NCI-H2196 treated with DMSO at 0.1 percent for 48 hours (cell line): ENCODE measurements around the gene ISG20.

Experiments used
- DNase-seq: peaks from one replicate; lab custom pipeline; 2025; ENCODE audit not compliant: unreplicated experiment; lab: John Stamatoyannopoulos, UW

Gene ISG20

DNA sequence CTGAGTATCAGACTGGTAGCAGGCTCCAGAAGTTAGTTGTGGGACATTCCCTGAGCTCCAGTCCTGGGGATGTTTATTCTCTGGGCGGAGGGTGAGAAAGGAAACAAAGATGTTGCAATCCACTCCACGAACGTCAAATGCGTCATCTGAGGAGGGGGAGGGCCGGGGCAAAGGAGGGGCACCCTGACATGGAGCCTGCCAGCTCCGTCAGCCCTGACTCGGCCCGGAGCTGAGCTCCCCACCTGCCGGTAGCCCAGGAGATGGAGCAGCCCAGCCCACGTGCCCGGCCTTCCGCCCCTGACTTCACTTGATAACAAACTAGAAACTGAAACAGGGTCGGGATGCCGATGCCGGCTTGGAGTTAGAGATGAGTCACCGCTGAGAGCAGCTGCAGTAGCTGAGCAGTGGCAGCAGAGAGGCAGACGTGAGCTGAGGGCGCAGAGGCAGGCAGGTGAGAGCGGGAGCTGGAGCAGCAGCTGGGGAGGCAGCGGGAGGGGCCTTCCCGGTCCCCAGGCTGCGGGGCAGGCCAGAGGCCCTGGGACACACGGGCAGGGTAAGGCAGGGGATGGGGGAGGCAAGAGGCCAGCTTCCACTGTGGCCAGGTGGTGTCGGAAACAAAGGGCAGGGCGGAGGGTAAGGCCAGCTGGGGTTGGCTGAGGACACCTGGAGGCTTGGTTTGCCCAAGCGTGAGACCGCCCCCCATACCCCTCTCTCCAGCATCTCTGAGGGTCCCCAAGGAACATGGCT is at the start of gene ISG20:
TSS of gene ISG20 (plus strand) at position 391 of the 747 bp plus-strand sequence. CDS start at position 742, 351 bp downstream.
- DNase-seq = peak; percentile 80

DNA sequence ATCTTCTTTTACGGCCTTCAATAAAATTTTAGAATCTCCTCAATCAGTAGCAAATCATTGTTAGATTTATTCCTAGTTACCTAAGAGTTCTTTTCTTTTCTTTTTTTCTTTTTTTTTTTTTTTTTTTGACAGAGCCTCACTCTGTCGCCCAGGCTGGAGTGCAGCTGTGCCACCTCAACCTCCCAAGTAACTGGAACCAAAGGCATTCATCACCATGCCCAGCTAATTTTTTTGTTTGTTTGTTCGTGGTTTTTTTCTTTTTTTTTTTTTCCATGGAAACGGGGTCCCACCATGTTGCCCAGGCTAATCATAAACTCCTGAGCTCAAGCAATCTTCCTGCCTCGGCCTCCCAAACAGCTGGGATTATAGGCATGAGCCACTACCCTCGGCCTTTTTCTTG is 48.1 kb upstream of the ISG20 start:
- DNase-seq = no peak

DNA sequence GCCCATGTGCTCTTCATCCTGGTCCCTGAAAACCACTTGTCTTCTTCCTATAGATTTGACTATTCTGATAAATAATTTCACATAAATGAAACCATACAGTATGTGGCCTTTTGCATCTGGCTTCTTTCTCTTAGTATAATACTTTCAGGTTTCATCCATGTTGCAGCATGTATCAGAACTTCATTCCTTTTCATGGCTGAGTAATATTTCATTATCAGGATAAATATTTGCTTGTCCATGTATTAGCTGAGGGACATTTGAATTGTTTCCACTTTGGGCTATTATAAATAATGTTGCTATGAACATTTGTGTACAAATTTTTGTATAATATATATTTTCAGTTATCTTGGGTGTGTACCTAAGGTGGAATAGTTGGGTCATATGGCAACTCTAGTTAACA is 47.4 kb upstream of the ISG20 start:
- DNase-seq = no peak

DNA sequence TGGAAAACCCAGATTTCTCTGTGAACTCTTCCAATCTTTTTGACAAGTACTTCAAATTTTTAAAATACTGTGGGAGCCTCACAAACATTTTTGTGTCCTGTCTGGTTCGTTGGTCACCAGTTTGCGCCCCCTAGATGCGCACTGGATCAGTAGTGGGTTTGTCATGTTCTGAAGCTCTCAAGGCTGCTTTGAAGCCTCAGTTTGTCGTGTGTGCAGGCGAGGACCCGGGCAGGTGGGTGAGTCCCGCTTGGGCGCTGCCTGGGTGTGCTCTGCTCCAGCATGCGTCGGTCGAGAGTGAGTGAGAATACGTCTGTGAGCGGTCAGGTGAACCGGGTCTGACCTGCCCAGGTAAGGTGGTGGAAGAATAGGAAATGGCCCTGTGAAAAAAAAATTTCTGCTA is 34.9 kb upstream of the ISG20 start:
- DNase-seq = no peak

DNA sequence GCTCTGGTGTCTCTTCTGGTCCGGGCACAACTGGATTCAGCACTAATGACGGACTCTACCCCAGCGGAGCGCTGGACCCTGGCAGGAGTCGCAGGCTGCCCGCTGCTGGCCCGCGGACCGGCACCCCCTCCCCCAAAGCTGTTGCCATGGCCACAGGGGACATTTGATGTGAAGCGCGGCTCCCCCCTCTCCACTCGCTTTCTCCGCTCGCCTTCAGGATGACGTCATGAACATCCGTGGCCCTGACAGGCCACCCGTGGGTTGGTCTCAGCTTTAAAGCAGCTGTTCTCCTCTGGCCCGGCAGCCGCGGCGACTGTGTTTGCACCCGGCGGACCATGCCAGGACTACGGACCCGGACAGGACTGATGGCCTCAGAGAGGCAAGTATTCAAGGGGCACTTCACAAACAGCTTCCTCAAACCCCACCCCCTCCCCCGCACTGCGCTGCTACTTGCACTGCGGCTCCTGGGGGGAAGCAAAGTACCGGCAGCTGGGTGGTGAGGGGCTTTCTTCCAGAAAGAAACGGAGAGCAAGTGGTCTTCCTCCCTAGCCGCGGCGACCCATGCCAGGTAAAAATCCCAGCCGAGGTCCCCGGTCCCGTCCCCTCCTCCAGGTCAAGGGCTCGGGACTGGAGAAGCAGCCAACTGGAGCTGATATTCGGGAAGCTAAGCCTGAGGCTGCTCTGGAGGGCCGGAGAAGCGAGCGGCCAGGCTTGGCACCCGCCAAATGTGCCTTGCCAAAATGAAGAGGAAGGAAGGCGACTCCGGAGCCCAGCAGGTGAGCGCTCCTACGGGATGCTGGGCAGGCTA is 34.2 kb upstream of the ISG20 start:
- DNase-seq = peak; percentile 26

DNA sequence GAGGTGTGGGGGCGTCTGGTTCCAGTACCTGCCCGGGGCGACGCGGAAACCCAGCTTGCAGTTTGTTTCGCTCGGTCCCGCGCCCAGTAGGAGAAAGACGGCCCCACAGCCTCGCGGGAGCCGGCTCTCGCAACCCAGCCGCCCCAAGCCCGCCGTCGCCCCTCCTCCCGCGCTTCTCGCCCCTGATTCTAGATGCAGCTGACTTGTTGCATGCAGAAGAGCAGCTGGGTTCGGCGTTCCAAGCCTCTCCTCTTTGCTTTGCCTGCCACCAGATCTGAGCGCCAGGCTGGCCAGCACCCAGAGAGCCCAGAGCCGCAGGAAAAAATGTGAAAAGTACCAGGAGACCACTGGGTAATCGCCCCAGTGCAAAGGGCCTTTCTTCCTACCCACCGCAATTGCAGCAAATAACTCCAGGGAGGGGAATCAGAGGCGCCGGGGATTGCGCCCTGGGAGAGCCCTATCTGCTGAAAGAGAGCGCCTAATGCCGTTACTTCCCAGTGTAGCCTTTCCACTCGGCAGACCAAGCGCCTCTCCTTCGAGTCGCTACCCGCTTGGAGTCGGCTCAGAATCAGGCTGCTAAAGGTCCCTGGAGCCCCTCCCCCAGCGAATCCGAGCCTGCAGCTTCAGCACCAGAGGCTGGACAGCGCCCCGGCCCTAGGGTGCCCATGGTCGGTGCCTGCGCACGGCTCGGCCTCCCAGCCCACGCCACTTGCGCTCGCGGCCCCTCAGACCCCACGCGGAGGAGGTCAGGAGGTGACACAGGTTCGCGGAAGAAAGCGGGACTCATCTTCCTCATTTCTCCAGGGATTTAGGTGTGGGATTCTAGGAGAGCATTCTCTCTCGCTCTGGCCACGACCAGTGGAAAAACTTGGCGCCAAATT is 33.4 kb upstream of the ISG20 start:
- DNase-seq = no peak

DNA sequence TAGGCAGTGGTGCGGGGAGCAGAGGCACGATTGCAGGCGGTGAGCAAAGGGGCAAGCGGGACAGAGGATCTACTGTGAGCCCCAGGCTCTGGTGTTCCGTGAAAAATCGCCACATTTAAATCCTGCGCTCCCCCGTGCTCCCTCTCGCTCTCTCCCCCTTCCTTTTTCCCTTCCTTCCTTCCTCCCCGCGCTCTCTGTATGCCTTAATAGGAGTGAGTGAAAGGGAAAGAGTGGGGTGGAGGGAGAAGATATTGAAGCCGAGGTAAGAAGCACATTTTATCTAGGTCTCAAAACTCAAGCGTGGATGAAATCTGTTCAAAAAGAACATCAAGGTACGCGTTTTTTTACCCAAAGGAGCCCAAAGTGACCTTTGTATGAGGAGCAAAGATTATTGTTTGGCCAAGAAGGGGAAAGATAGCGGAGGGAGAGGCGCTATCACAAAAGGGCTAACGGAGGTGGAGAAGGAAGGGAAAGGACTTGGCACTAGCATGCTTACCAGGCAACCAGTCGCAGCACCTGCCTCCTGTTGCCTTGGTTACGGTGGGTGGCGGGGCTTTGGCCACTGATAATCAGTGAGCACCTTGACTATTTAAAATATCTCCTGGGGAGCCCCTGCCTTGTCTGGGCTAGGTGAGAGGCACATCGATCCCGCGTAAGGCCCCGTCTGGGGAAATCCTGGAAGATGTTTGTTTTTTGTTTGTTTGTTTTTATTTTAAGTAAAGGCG is 32.6 kb upstream of the ISG20 start:
- DNase-seq = no peak

DNA sequence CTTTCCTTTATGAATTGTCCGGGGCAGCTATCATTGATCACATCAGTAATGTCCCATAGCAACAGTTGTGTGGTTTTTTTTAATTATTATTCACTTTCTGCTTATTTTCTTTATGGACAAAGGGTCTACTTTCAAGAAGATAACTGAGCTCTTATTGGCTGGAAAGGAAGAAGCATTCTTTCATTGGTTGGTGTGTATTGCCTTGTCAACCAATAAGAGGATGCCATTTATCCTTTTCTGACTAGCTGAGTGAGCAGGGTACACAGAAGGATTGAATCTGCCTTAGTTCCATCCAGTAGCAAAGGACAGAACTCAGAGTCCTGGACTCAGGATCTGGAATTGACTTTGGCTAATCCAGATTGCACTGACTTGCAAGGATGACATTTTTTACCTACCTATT is 30.9 kb upstream of the ISG20 start:
- DNase-seq = no peak

DNA sequence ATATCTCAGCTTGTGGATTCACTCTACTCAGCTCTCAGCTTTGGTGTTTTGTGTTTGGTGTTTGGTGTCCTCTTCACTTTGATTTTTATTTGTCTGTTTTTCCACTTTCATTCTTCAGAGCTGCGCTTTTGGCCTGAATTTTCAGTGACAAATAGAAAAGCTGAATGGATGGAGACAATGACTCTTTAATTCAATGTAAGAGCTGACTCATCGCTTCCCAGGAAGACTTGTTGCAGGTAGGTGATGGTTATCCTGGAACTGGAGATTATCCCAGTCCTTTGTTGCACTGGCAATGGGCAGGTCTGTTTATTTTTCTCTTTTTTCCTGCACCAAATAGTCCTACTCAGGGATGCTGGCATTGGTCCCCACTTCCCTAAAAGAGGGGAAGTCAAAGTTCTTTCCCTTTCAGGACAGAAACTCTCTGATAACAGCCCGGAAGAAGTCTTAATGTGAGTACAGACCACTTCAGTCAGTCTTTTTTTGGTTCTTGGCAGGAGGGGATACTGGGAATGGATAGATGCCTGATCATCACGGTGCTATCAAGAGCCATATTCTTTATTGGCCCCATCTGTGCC is 30.1 kb upstream of the ISG20 start:
- no peak for DNase-seq

DNA sequence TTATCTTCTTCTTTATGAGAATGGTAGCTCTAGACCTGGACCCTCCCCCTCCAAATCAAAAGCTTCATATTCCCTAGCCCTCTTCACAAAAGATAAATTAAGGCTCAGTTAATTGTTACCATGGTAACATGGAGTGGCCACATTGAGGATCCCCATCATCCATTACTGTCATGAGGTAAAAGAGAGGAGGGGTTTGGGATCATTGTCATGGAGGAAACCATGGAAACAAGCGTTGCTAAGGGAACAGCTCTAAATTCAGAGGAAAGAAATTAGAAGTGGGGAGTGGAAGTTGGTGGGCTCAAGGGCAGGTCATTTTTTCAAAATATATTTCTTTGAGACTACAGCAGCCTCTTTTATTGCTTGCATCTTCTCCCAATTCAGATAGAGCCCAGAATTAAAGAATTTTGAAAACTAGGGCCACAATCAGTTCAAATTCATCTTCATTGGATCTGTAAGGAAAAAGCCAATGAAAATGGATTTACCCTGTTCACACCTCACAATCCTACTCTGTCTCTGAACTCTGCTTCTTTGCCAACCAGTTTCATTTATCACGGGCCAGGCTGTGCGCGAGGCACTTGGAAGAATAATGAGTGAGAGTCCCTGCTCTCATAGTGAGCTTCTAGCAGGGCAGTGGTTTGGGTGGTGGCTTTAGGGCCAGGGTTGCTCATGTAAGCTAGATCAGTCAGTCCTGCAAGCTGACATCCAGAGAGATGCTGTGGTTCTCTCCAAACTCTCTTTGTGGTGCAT is 29.3 kb upstream of the ISG20 start:
- no peak for DNase-seq

DNA sequence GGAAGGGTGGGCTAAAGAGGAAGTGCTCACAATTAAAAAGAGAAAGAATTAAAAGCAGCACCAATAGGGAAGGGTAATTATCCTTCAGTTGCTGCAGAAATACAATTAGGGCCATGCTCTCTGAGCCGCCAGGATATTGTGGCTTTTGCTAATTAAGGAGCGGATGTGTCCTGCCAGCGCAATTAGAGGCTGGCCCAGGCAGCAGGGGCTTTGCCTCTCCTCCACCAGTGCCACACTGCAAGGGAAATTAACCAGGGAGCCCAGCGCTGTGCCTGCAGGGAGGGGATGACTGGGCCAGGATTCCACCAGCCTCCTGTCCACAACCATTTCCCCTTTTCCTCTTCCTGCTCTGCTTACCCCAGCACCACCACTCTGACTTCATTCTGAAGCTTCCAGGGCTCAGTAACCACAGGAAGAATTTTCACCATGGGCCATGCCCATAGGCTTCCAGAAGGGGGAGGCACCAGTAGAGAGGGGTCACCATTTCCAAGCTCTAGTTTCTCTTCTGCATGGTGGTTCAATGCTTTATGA is 28.1 kb upstream of the ISG20 start:
- no peak for DNase-seq

DNA sequence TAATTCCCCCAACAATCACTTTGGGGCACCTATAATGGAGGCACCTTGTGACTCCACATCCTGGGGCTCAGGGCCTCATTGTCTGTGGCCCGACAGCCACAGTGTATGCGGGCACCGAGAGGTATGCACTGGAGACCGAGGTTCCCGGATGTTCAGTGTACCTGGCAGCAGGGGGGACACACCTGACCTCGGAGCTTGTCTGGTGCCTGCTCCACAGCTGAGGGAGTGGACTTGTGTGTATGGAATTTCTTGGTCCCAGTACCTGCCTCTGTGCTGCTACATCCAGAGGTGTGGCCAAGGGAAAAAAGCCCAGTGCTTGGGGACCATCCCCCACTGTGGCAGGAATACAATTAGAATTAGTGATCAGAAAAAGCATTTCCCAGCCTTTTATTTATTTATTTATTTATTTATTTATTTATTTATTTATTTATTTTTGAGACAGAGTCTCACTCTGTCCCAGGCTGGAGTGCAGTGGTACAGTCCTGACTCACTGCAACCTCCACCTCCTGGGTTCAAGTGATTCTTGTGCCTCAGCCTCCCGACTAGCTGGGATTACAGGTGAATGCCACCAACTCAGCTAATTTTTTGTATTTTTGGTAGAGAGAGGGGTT is 26.5 kb upstream of the ISG20 start:
- no peak for DNase-seq

DNA sequence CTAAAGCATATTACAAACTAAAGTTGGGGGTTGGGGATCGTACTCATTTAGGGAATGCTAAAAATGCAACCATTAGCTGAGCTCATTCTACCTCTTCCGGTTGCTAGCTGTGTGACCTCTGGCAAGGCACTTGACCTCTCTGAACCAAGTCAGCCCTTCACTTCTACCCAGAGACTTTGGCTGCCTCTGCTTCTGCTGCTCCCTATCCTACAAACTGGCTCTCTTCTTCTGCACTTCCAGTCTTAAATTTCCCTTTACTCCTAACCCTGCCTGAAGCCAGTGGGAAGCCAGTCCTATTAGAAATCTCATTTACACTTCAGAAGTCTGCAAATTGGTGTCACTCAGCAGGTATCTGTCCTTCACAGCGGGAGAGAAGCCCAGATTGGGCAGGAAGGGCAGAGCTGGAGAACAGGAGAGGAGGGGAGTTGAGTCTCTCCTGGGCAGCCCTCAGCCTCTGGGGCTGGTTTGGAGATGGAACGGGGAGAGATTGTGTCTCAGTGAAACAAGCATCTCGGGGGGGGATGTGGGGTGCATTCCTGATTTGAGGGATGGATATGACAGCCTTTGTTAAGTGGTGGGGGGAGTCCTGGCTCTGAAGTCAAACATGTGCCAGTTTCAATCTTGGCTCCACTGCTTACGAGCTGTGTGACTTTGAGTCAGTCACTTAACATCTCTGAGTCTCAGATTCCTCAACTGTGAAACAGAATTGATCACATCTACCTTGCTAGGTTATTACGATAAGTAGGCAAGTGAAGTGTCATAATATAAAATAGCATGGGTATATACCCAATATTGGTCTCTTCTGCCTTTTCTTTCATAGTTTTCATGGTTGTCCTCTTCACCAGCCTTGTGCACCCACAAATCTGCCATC is 25.5 kb upstream of the ISG20 start:
- no peak for DNase-seq

DNA sequence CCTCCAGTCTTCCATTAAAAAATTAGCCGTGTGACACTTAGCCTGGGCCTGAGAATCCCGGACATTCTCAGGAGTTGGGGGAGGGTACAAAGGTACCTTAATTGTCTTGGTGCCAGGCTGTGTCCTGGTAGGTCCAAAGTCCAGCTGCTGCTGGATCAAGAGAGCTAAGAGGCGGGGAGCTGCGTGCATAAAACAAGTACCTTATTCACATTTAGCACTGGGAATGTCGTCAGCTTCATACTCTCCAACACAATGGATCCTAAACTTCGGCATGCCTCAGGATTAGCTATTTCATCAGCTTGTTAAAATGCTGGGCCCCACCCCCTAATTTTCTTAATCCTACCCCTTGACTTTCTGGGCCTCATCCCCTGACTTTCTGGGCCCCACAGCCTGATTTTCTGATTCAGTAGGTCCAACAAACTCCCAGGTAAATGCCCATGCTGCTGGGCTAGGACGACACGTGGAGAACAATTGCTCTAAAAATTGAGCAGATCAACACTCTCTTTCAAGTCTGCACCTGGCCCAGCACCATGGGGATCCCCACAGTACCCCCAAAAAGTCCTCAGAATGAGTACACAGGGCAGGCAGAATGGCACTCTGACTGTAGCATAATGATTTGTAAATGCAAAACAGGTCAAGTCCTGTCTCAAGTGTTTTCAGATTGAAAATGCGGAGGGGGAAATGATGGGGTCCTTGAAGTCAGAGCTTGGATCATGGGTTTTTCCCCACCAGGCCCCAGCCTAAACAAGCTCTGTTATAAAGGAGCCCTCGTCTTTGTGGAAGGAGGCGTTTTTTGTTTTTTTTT is 23.3 kb upstream of the ISG20 start:
- no peak for DNase-seq

DNA sequence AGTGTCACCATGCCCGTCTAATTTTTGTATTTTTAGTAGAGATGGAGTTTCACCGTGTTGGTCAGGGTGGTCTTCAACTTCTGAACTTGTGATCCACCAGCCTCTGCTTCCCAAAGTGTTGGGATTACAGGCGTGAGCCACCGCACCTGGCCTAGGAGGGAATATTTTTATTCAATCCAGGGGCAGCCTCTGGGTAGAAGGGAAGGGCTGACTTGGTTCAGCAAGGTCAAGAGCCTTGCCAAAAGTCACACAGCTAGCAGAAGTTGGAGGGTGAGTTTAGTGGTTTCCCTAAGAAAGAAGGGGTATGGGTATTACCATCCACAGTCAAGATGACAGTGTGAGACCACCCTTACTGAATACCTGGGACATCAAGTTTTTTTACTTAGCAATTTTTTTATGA is 22.6 kb upstream of the ISG20 start:
- no peak for DNase-seq

DNA sequence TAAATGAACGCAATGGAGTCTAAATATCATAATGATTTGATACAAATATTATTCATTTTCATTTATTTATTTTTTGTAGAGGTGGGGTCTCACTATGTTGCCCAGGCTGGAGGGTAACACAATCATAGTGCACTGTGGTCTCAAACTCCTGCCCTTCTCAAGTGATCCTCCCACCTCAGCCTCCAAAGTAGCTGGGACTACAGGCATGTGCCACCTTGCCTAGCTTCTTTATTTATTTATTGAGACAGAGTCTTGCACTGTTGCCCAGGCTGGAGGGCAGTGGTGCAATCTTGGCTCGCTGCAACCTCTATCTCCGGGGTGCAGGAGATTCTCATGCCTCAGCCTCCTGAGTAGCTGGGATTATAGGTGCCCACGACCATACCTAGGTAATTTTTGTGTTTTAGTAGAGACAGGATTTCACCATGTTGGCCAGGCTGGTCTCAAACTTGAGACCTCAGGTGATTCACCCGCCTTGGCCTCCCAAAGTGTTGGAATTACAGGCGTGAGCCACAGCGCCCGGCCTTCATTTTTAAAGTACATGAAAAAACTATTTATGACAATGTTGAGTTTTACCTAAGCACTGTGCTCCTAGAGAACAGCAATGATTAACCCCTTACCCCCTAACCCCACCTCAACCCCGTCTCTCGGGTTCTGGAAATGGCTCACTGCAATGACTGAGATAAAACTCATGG is 21.6 kb upstream of the ISG20 start:
- no peak for DNase-seq

DNA sequence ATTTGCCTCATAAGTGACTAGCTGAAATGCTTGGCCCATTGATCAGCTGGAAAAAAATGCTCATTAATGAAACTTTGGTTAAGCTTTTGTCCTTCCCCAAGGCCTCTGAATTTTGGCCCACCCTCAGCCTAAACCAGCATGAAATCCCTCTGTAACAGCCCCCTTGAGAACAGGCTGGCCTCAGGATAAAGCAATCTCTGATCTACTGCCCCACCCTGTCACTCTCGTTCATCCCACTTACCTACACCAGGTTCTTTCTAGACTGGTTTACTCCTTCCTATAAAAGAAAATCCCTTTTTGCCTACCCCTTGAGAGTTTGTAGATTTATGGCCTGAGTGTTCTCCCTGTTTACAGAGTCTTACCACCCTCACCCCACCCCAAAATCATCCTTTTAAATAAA is 21.0 kb upstream of the ISG20 start:
- no peak for DNase-seq
